KOPT-K1 (cell line): Measurements from ENCODE around the gene CYP2C8.
"Not testable (repeated sequence)": the region's sequence is repeated elsewhere in the genome, so short reads cannot be mapped to it uniquely, and the experiment has no call there.

Experiments
- H3K27ac ChIP-seq: fragments of 200-600 bp; sonication (generic); 2 replicates; pipeline ENCODE4 v1.5.1; 2016; ENCODE audit warnings: antibody characterized with exemption, mild to moderate bottlenecking, low read depth, low read length; ENCODE audit not compliant: poor library complexity, severe bottlenecking
- H3K36me3 ChIP-seq: fragments of 200-600 bp; sonication (generic); 2 replicates; pipeline ENCODE4 v1.5.1; 2017; ENCODE audit warnings: antibody characterized with exemption, mild to moderate bottlenecking, low read length, moderate library complexity; ENCODE audit not compliant: insufficient read depth
- H3K9me3 ChIP-seq: fragments of 200-600 bp; sonication (generic); 2 replicates; pipeline ENCODE4 v1.5.1; 2017; ENCODE audit warnings: antibody characterized with exemption, low read length, mild to moderate bottlenecking; ENCODE audit not compliant: insufficient read depth, poor library complexity, severe bottlenecking

CYP2C8 gene

GRCh38 chr10:95069286-95069685 lies at the start of gene CYP2C8:
CYP2C8 (minus strand) TSS chr10:95069497; CDS start chr10:95069402, 95 bp downstream.
- Histone ChIP-seq H3K9me3 (no peaks in the 10 kb centered on the region), H3K27ac (no peak within 1 kb of the TSS), H3K36me3 (no peaks in the 10 kb centered on the region)

GRCh38 chr10:95116869-95117269 lies 47.6 kb upstream of the CYP2C8 start:
- no peaks in the 10 kb centered on the region for H3K36me3 ChIP-seq
- peaks cover 6% of the 10 kb centered on the region for H3K9me3 ChIP-seq
- no peak overlapping the region for H3K27ac ChIP-seq

- not testable (repeated sequence) for H3K36me3 ChIP-seq, H3K9me3 ChIP-seq, H3K27ac ChIP-seq
Observed at GRCh38 chr10:95110823-95111222, 41.5 kb upstream of the CYP2C8 start.

- Histone ChIP-seq H3K36me3 (no peaks in the 10 kb centered on the region), H3K9me3 (no peaks in the 10 kb centered on the region)
Observed at GRCh38 chr10:95097805-95098204, 28.5 kb upstream of the CYP2C8 start.

GRCh38 chr10:95096143-95096542 lies 26.8 kb upstream of the CYP2C8 start:
- Histone ChIP-seq H3K36me3 (no peaks in the 10 kb centered on the region), H3K27ac (no peak overlapping the region), H3K9me3 (no peaks in the 10 kb centered on the region)

More at GRCh38 chr10:95097805-95098204, 28.5 kb upstream of the CYP2C8 start:
- no peak overlapping the region for H3K27ac ChIP-seq

GRCh38 chr10:95079626-95080025 lies 10.3 kb upstream of the CYP2C8 start:
- H3K9me3 ChIP-seq, H3K27ac ChIP-seq, H3K36me3 ChIP-seq: not testable (repeated sequence)

GRCh38 chr10:95077556-95077955 lies 8.3 kb upstream of the CYP2C8 start:
- H3K27ac ChIP-seq = no peak overlapping the region
- H3K9me3 ChIP-seq = no peaks in the 10 kb centered on the region
- H3K36me3 ChIP-seq = no peaks in the 10 kb centered on the region

GRCh38 chr10:95071107-95071660 lies 1.9 kb upstream of the CYP2C8 start:
- no peaks in the 10 kb centered on the region for H3K9me3 ChIP-seq
- H3K27ac ChIP-seq = no peak overlapping the region
- no peaks in the 10 kb centered on the region for H3K36me3 ChIP-seq

- H3K36me3 ChIP-seq, H3K9me3 ChIP-seq: not testable (repeated sequence)
Observed at GRCh38 chr10:95064125-95064524, 5.2 kb downstream of the CYP2C8 start.

GRCh38 chr10:95056744-95057363 lies 12.4 kb downstream of the CYP2C8 start:
- H3K27ac ChIP-seq = no peak overlapping the region
- no peaks in the 10 kb centered on the region for H3K9me3 ChIP-seq
- no peaks in the 10 kb centered on the region for H3K36me3 ChIP-seq

More at GRCh38 chr10:95064125-95064524, 5.2 kb downstream of the CYP2C8 start:
- H3K27ac ChIP-seq = not testable (repeated sequence)

GRCh38 chr10:95049919-95050318 lies 19.4 kb downstream of the CYP2C8 start:
- Histone ChIP-seq H3K36me3 (no peaks in the 10 kb centered on the region), H3K9me3 (no peaks in the 10 kb centered on the region), H3K27ac (no peak overlapping the region)

- Histone ChIP-seq H3K27ac (no peak overlapping the region), H3K9me3 (no peaks in the 10 kb centered on the region), H3K36me3 (no peaks in the 10 kb centered on the region)
Observed at GRCh38 chr10:95048206-95048605, 21.1 kb downstream of the CYP2C8 start.

GRCh38 chr10:95039281-95039680 lies 30.0 kb downstream of the CYP2C8 start:
- H3K27ac ChIP-seq = no peak overlapping the region
- no peaks in the 10 kb centered on the region for H3K36me3 ChIP-seq
- H3K9me3 ChIP-seq = no peaks in the 10 kb centered on the region

- no peaks in the 10 kb centered on the region for H3K9me3 ChIP-seq
- no peaks in the 10 kb centered on the region for H3K36me3 ChIP-seq
- H3K27ac ChIP-seq = no peak overlapping the region
Observed at GRCh38 chr10:95035332-95036295, 33.7 kb downstream of the CYP2C8 start.

GRCh38 chr10:95034401-95034800 lies 34.9 kb downstream of the CYP2C8 start:
- Histone ChIP-seq H3K9me3 (no peaks in the 10 kb centered on the region), H3K27ac (no peak overlapping the region), H3K36me3 (no peaks in the 10 kb centered on the region)
